Adrenal gland (tissue), 12 donors: ENCODE data around the gene TMEM91. TPM values are rescaled to one million over a fixed set of nuclear protein-coding genes. Genes with fewer than 3 reads are reported as not detected.
A peak's percentile ranks its signal among the peaks of the same experiment; 100 is the strongest.

Experiments used
- DNase-seq, 7 donors: peaks; one replicate each; pipeline ENCODE4 v3.0.0-alpha.2; 2019 to 2020
- H3K27ac ChIP-seq, 5 donors: fragments of 200-600 bp; sonication (generic) in 4 of 5; 1 replicate in 3 of 5; 2 replicates in 2 of 5; pipeline versions ENCODE4 v1.5.1 to v1.8.0; 2016 to 2020; ENCODE audit warnings: mild to moderate bottlenecking in 1 of 5
- H3K27me3 ChIP-seq: fragments of 200-600 bp; 2 replicates; pipeline ENCODE4 v1.8.0; 2021
- H3K36me3 ChIP-seq, 2 donors: fragments of 200-600 bp; replicated peaks in 1 of 2; 1 replicate in 1 of 2; 2 replicates in 1 of 2; pipeline versions ENCODE4 v1.5.1 to v1.8.0; 2018 to 2022
- H3K4me1 ChIP-seq, 2 donors: fragments of 200-600 bp; replicated peaks in 1 of 2; 1 replicate in 1 of 2; 2 replicates in 1 of 2; pipeline versions ENCODE4 v1.5.1 to v1.8.0; 2018 to 2021
- H3K4me3 ChIP-seq, 4 donors: fragments of 200-600 bp; sonication (generic) in 3 of 4; one replicate each; pipeline ENCODE4 v1.5.1; 2016 to 2018
- H3K9me3 ChIP-seq, 3 donors: fragments of 200-600 bp; sonication (generic) in 1 of 3; replicated peaks in 1 of 3; 1 replicate in 2 of 3; 2 replicates in 1 of 3; pipeline versions ENCODE4 v1.5.1 to v1.8.0; 2016 to 2021
- POLR2A ChIP-seq, 2 donors: fragments of 450-650 bp; IDR thresholded peaks; one replicate each; pipeline ENCODE4 v1.6.1; 2017; ENCODE audit warnings: antibody characterized with exemption in 2 of 2, mild to moderate bottlenecking in 2 of 2, moderate library complexity in 1 of 2
- WGBS, 4 donors: extraction: QIAGEN DNeasy Blood & Tissue Kit in 2 of 4; methylation state at CpG; one replicate each; pipeline versions ENCODE4 v1.1.5 to v1.1.7; 2013 to 2017; 5-methylcytosine and 5-hydroxymethylcytosine counted together
- intact Hi-C, 2 donors: fragments of 100-400 bp; cut with DNase I; formaldehyde crosslinking; loops; one replicate each; pipeline versions ENCODE4 v1.14.1 to v1.15.0; 2022 to 2023
- polyA plus RNA-seq, 3 donors: library from polyadenylated mRNA; stranded (reverse); fragments of 200-250 nt in 2 of 3; fragments of 350-450 nt in 1 of 3; fragmentation: Illumina TruSeq in 1 of 3; extraction: RNeasy Lipid Tissue Mini Kit (QIAGEN cat#74804) in 1 of 3; gene quantifications; one replicate each; pipeline ENCODE4 v1.2.3, GENCODE V29; 2013 to 2014
- total RNA-seq, 9 donors: library from RNA; depleted of rRNA in 4 of 9; stranded (reverse); fragments of >200 nt in 4 of 9; fragments of 120-200 nt in 1 of 9; fragmentation: NEBNext Ultra II Directional in 1 of 9; extraction: Animal tissue kit (Norgen Biotek cat#: 25700) in 1 of 9; gene quantifications; one replicate each; pipeline versions ENCODE4 v1.1.0 to v1.2.4, GENCODE V29; 2013 to 2023
- TF ChIP-seq, protein P1 (sequence below), 6 experiments: fragments of 450-650 bp in 4 of 6; fragments of 200-600 bp in 2 of 6; sonication (generic) in 1 of 6; IDR thresholded peaks; 1 replicate in 5 of 6; 2 replicates in 1 of 6; pipeline versions ENCODE4 v1.5.1 to v1.8.0; 2016 to 2021; ENCODE audit warnings: antibody characterized with exemption in 6 of 6, mild to moderate bottlenecking in 2 of 6, moderate library complexity in 1 of 6
- donor health status: healthy with polysubstance abuse.
- donor health status: Bipolar disorder and iron deficiency.
- donor health status: DM: yes; HTN: yes; CAD: no.
- donor health status: DM: no; HTN: no; CAD: no.
- donor health status: DM: no; HTN: no; CAD: no.
- donor health status: DM: yes; HTN: yes; CAD: no.

TMEM91 gene
- total and polyA plus RNA-seq, 12 donors = 1.9 to 88.6 (median 9.6) TPM

GRCh38 chr19:41371541-41371940 is 4.8 kb upstream of the TMEM91 start:
- peaks cover 27 to 35% of the 10 kb centered on the region in 2 donors for H3K4me1 ChIP-seq
- no peaks in the 10 kb centered on the region for H3K9me3 ChIP-seq
- no peaks in the 10 kb centered on the region for H3K36me3 ChIP-seq
- intact Hi-C loops = loop anchor here in 1 of 2 donors (10.0 kb wide), 1 partner anchor 53 kb away; the partner anchor contains the start of gene B3GNT8
- H3K4me3 ChIP-seq = no peak overlapping the region
- H3K27me3 ChIP-seq = no peaks in the 10 kb centered on the region
- H3K27ac ChIP-seq = no peak overlapping the region
- TF ChIP-seq POLR2A (IDR thresholded peaks at IDR 0.05) = no peak
- TF ChIP-seq, protein P1, sequence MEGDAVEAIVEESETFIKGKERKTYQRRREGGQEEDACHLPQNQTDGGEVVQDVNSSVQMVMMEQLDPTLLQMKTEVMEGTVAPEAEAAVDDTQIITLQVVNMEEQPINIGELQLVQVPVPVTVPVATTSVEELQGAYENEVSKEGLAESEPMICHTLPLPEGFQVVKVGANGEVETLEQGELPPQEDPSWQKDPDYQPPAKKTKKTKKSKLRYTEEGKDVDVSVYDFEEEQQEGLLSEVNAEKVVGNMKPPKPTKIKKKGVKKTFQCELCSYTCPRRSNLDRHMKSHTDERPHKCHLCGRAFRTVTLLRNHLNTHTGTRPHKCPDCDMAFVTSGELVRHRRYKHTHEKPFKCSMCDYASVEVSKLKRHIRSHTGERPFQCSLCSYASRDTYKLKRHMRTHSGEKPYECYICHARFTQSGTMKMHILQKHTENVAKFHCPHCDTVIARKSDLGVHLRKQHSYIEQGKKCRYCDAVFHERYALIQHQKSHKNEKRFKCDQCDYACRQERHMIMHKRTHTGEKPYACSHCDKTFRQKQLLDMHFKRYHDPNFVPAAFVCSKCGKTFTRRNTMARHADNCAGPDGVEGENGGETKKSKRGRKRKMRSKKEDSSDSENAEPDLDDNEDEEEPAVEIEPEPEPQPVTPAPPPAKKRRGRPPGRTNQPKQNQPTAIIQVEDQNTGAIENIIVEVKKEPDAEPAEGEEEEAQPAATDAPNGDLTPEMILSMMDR (IDR thresholded peaks at IDR 0.05) = no peak
- WGBS, 4 donors = 93 to 98% (median 96%) methylated on average over 8 of the region's 8 CpGs
- no peak for DNase-seq

- Histone ChIP-seq H3K4me1 (peaks cover 23 to 33% of the 10 kb centered on the region in 2 donors), H3K36me3 (no peaks in the 10 kb centered on the region), H3K4me3 (no peak overlapping the region), H3K9me3 (no peaks in the 10 kb centered on the region), H3K27me3 (no peaks in the 10 kb centered on the region), H3K27ac (no peak overlapping the region)
- intact Hi-C loops = loop anchor here in 1 of 2 donors (10.0 kb wide), 1 partner anchor 52 kb away; the partner anchor contains the start of gene B3GNT8
- WGBS, 4 donors = 70 to 86% (median 75%) methylated on average over 2 of the region's 2 CpGs
- no peak for DNase-seq
- TF ChIP-seq, protein P1 (IDR thresholded peaks at IDR 0.05) = no peak
- TF ChIP-seq POLR2A (IDR thresholded peaks at IDR 0.05) = no peak
Measured at GRCh38 chr19:41372501-41372900, 3.8 kb upstream of the TMEM91 start.

- Histone ChIP-seq H3K36me3 (no peaks in the 10 kb centered on the region), H3K4me1 (peaks cover 10 to 23% of the 10 kb centered on the region in 2 donors), H3K4me3 (no peak overlapping the region), H3K9me3 (no peaks in the 10 kb centered on the region), H3K27me3 (no peaks in the 10 kb centered on the region), H3K27ac (peak overlapping the region in 2 of 5 donors; percentile 37 to 43)
- intact Hi-C loops = loop anchor here in 1 of 2 donors (10.0 kb wide), 1 partner anchor 51 kb away; the partner anchor contains the start of gene B3GNT8
- WGBS, 4 donors = 15 to 29% (median 20%) methylated on average over 9 to 12 of the region's 12 CpGs
- DNase-seq = peak; percentile 76 to 94 (median 89)
- TF ChIP-seq POLR2A (IDR thresholded peaks at IDR 0.05) = no peak
- TF ChIP-seq, protein P1 (IDR thresholded peaks at IDR 0.05) = no peak
Measured at GRCh38 chr19:41373993-41374392, 2.3 kb upstream of the TMEM91 start.

DNA sequence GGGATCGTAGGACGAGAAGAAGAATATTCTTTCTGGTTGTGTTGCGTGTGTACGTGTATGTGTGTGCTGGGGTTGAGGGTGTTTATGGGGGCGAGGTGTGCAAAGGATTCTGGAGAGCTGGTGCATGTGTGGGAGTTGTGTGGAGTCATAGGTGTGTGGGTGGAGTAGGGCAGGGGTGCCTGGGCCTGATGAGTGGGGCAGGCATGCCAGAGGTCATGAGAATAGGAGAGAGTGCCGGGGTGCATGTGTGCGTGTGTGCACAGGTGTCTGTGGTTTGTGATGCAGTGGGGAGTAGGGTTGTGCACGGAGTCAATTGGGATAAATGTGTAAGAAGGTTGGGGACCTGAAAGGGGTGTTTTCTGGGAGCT is 649 bp downstream of the TMEM91 start:
- Histone ChIP-seq H3K27me3 (no peaks in the 10 kb centered on the region), H3K9me3 (no peaks in the 10 kb centered on the region), H3K36me3 (no peaks in the 10 kb centered on the region), H3K4me3 (peak overlapping the region in 2 of 4 donors; percentile 21 to 67), H3K4me1 (peaks cover 10 to 23% of the 10 kb centered on the region in 2 donors), H3K27ac (peak overlapping the region in 3 of 5 donors; percentile 7 to 80 (median 60))
- 63 to 82% (median 65%) methylated on average over 7 to 8 of the region's 8 CpGs for WGBS, 4 donors
- no peak for TF ChIP-seq POLR2A (IDR thresholded peaks at IDR 0.05)
- TF ChIP-seq, protein P1 (IDR thresholded peaks at IDR 0.05) = no peak
- no peak for DNase-seq
- intact Hi-C loops = loop anchor here in 1 of 2 donors (10.0 kb wide), 1 partner anchor 48 kb away; the partner anchor contains the start of gene B3GNT8
